Karpas-422 (cell line): ENCODE measurements around the gene ARHGAP22. TPM values are rescaled to one million over a fixed set of nuclear protein-coding genes. Genes with fewer than 3 reads are reported as not detected.

ENCODE experiments used
- DNase-seq: peaks from one replicate; pipeline ENCODE4 v3.0.0-alpha.2; 2015
- H2AFZ ChIP-seq: fragments of 200-600 bp; sonication (generic); 2 replicates; pipeline ENCODE4 v1.6.1; 2014; ENCODE audit warnings: antibody characterized with exemption, low read length, mixed read lengths
- H3K27ac ChIP-seq: fragments of 200-600 bp; sonication (generic); 2 replicates; pipeline ENCODE4 v1.5.1; 2014; ENCODE audit warnings: mild to moderate bottlenecking, low read length, moderate library complexity
- H3K27me3 ChIP-seq: fragments of 200-600 bp; sonication (generic); 2 replicates; pipeline ENCODE4 v1.6.1; 2014; ENCODE audit warnings: low read length, mixed read lengths
- H3K36me3 ChIP-seq: fragments of 200-600 bp; sonication (generic); 2 replicates; pipeline ENCODE4 v1.6.1; 2014; ENCODE audit warnings: low read length, mixed read lengths; ENCODE audit not compliant: insufficient read depth
- H3K4me1 ChIP-seq: fragments of 200-600 bp; sonication (generic); 2 replicates; pipeline ENCODE4 v1.6.1; 2014; ENCODE audit warnings: mild to moderate bottlenecking, low read length, mixed read lengths
- H3K4me2 ChIP-seq: fragments of 200-600 bp; sonication (generic); 2 replicates; pipeline ENCODE4 v1.6.1; 2014; ENCODE audit warnings: low read length, low read depth, mild to moderate bottlenecking; ENCODE audit not compliant: poor library complexity, severe bottlenecking
- H3K4me3 ChIP-seq: fragments of 200-600 bp; sonication (generic); 2 replicates; pipeline ENCODE4 v1.5.1; 2014; ENCODE audit warnings: mild to moderate bottlenecking, antibody characterized with exemption, low read length, mixed read lengths
- H3K79me2 ChIP-seq: fragments of 200-600 bp; sonication (generic); 2 replicates; pipeline ENCODE4 v1.6.1; 2014; ENCODE audit warnings: mild to moderate bottlenecking, low read length, mixed read lengths
- H3K9ac ChIP-seq: fragments of 200-600 bp; sonication (generic); 2 replicates; pipeline ENCODE4 v1.6.0; 2014; ENCODE audit warnings: low read length
- H3K9me2 ChIP-seq: fragments of 200-600 bp; sonication (generic), shearing (Covaris generic); replicated peaks from 2 replicates; pipeline ENCODE4 v1.6.0; 2014; ENCODE audit warnings: mild to moderate bottlenecking, low read length, moderate library complexity; ENCODE audit not compliant: insufficient read depth
- H3K9me3 ChIP-seq: fragments of 300-700, 200-600 bp; sonication (generic); 2 replicates; pipeline ENCODE4 v1.6.1; 2014; ENCODE audit warnings: low read length, mixed read lengths
- H4K20me1 ChIP-seq: fragments of 200-600 bp; sonication (generic); 2 replicates; pipeline ENCODE4 v1.6.1; 2014; ENCODE audit warnings: mild to moderate bottlenecking, antibody characterized with exemption, low read length, low read depth; ENCODE audit not compliant: insufficient read depth
- total RNA-seq: library from RNA; depleted of rRNA; stranded (reverse); fragments of >200 nt; shearing (Covaris generic); gene quantifications from 2 replicates; pipeline ENCODE4 v1.2.3, GENCODE V29; 2014; ENCODE audit warnings: low replicate concordance

Gene ARHGAP22
- total RNA-seq, 1 experiment from 2014 or later: 0.07 TPM

DNA sequence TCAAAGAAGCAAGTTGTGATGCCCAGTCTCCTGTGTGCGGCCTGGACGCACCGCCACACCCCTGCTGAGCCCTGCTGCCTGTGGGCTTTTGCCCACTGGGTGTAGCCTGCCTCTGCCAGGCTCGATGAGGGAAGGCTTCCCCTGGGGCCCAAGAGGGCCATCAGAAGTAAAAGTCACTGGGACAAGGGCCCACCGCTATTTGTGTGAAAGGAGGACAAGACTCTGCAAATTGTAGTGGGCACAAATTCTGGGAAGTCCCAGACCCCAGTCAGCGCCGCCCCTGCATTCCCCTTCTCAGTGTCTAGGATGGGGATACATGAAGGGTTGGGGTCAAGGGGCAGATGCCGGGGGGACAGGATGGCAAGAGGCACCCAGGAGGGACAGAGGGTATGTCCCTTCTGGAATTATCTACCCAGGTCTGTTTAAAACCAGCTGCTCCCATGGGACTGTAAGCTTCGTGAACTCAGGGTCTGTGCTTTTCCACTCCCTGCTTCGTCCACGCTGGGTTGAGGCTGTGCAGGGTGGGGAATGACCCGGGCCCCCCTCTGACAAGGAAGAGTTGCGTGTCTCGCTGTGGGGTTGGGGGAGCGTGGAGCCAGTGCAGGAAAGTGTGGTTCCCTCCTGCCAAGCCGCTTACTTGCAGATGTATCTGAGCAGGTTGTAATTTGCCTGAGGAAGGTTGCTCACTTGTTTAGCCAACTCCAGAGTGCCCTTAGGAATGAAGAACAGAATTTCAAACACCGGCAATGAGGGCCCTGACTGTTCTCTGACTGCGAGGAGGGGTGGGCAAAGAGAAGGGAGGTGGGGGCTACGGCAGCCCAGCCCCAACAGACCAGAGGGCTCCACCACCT is 151.2 kb downstream of the ARHGAP22 start:
- H3K4me3 ChIP-seq: no peak overlapping the region
- no peak for DNase-seq
- H3K4me1 ChIP-seq: no peaks in the 10 kb centered on the region
- H3K9me3 ChIP-seq: no peaks in the 10 kb centered on the region
- H3K27me3 ChIP-seq: no peaks in the 10 kb centered on the region
- no peak overlapping the region for H3K4me2 ChIP-seq
- no peaks in the 10 kb centered on the region for H3K9me2 ChIP-seq
- H4K20me1 ChIP-seq: 0 out of 2 replicates have a peak, but pooled peaks cover 5% of the 10 kb centered on the region
- H3K36me3 ChIP-seq: no peaks in the 10 kb centered on the region
- H3K27ac ChIP-seq: no peak overlapping the region
- H2AFZ ChIP-seq: no peak overlapping the region
- no peak overlapping the region for H3K9ac ChIP-seq
- no peaks in the 10 kb centered on the region for H3K79me2 ChIP-seq

DNA sequence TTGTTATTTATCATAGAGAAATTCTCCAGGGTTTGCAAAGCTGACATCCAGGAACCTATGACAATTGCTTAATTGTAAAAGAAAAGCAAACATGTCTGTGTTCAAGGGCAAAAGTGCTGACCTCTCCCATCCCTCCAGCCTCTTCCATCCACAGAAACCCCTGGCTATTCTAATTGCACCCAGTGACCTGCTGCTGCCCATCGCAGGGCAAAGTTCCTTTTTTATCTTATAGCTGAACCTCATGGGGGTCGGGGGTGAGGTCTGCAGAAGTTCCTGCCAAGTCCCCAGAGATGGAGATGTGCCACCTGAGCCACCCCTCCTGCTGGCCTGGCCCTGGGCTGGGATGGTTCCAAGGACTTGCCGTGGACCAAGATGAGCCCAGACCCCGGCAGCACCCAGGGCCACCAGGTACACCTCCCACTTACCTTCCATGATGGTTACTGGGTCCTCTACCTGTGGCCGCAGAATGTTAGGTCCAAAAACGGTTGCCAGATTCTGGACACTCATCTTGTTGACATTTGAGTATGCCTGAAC is 151.9 kb downstream of the ARHGAP22 start:
- no peak overlapping the region for H3K4me2 ChIP-seq

DNA sequence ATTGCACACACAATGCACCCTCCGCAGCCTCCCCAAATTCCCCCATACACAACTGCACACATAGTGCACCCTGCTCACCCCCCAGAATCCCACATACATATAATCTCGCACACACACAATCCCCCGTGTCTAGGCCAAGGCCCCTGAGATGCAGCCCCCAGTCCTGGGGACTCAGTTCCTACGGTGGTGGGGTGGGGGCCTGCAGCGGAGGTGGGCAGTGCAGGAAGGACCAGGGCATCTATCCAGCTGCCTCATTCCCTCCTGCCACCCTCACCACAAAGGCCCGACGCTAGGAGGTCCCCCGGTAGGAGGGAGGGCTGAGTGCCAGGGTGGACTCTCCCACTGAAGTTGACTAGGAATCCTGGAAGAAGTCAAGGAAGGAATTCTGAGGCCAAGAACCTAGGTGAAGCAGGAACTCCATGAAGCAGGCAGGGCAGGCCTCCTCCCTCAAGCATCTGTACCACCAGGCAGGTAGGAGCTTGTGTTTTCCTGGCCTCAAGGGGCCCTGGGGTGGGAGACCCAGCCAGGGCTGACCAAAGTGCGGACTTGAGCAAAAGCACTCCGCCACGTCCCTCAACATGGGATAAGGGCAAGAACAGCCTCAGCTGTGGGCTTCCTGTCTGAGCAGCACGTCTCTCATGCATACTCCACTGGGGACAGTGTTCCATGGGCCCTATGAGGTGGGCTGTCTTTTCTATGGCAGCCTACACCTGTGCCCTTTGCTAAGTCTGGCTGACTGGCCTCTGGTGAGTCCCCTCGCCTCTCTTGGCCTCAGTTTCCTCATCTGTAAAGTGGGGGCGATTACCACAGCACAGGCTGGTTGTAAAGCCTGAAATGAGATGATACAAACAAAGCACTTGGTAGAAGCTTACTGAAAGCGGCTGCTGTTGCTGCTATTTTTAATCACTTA is 152.6 kb downstream of the ARHGAP22 start:
- no peaks in the 10 kb centered on the region for H3K4me1 ChIP-seq
- no peak for DNase-seq
- H4K20me1 ChIP-seq: 0 out of 2 replicates have a peak, but pooled peaks cover 5% of the 10 kb centered on the region
- no peaks in the 10 kb centered on the region for H3K9me2 ChIP-seq
- H3K9me3 ChIP-seq: no peaks in the 10 kb centered on the region
- no peaks in the 10 kb centered on the region for H3K36me3 ChIP-seq
- H3K27me3 ChIP-seq: no peaks in the 10 kb centered on the region
- H3K4me2 ChIP-seq: no peak overlapping the region
- no peak overlapping the region for H3K9ac ChIP-seq
- no peaks in the 10 kb centered on the region for H3K79me2 ChIP-seq
- H3K4me3 ChIP-seq: no peak overlapping the region
- H3K27ac ChIP-seq: no peak overlapping the region
- H2AFZ ChIP-seq: no peak overlapping the region

More for the DNA sequence above, 151.9 kb downstream of the ARHGAP22 start:
- no peaks in the 10 kb centered on the region for H3K9me2 ChIP-seq
- no peak for DNase-seq
- no peaks in the 10 kb centered on the region for H3K36me3 ChIP-seq
- no peaks in the 10 kb centered on the region for H3K27me3 ChIP-seq
- H3K9me3 ChIP-seq: no peaks in the 10 kb centered on the region
- H2AFZ ChIP-seq: no peak overlapping the region
- H3K9ac ChIP-seq: no peak overlapping the region
- no peak overlapping the region for H3K27ac ChIP-seq
- H3K4me1 ChIP-seq: no peaks in the 10 kb centered on the region
- H4K20me1 ChIP-seq: 0 out of 2 replicates have a peak, but pooled peaks cover 5% of the 10 kb centered on the region
- no peak overlapping the region for H3K4me3 ChIP-seq
- no peaks in the 10 kb centered on the region for H3K79me2 ChIP-seq

DNA sequence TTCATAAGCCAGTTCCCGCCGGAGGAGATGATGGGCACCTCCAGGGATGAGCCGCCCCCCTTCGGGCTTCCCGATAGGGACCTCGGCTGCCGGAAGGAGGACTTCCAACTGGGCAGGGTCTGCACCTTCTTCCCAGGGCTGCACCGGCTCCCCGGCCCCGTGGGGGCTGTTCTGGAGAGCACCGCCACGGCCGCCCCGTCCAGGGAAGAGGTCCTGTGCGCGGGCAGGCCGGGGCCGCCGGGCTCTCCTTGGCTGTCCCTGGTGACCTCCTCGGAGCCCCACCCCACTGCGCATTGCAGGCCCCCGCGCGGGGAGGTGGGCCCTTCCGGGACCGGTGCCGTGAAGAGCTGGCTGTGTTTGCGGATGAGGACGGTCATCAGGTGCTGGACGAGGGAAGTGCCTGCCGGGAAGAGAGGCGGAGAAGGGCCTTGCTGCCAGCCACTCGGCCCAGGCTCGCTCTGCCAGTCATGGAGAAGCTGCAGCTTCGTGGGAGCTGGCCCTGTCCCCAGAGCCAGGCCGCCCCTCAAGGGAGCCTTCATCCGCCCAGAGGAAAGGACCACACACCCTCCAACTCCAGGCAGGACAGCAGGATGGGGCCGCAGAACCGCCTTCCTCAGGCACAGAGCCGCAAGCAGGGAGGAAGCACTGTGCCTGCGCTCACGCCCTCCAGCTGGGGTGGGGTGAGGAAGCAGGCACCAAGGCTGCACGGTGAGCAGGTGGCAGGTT is 154.0 kb downstream of the ARHGAP22 start:
- no peak for DNase-seq
- Histone ChIP-seq H3K4me2 (no peak overlapping the region), H4K20me1 (0 out of 2 replicates have a peak, but pooled peaks cover 5% of the 10 kb centered on the region), H3K9me3 (no peaks in the 10 kb centered on the region), H3K79me2 (no peaks in the 10 kb centered on the region), H3K4me3 (no peak overlapping the region), H3K27ac (no peak overlapping the region), H3K4me1 (no peaks in the 10 kb centered on the region), H3K27me3 (no peaks in the 10 kb centered on the region), H3K36me3 (no peaks in the 10 kb centered on the region), H3K9me2 (no peaks in the 10 kb centered on the region), H2AFZ (no peak overlapping the region), H3K9ac (no peak overlapping the region)

DNA sequence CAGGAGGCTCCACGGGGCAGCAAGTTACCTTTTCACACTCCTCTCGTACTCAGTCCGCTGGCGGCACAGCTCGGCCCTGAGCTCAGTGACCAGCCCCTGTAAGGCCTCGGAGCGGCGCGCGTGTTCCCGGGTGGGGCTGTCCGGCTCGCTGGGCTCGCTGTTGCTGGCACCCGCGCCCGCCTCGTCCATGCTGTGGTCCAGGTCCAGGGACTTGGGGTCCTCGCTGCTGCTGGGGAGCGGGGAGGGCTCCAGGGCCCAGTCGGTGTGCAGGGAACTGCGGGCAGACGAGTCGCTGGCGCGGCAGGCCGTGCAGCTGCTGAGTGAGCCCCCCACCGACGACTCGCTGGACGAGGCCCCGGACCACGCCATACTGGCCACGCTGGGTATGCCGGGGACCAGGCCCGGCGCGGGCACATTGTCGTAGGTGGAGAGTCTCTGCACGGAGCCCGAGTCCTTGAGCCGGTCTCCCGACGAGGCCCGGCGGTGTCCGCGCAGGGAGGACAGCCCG is 154.6 kb downstream of the ARHGAP22 start:
- no peak overlapping the region for H3K27ac ChIP-seq
- H3K9me2 ChIP-seq: no peaks in the 10 kb centered on the region
- H3K4me3 ChIP-seq: no peak overlapping the region
- no peak for DNase-seq
- no peaks in the 10 kb centered on the region for H3K27me3 ChIP-seq
- no peak overlapping the region for H3K9ac ChIP-seq
- H4K20me1 ChIP-seq: 0 out of 2 replicates have a peak, but pooled peaks cover 5% of the 10 kb centered on the region
- H2AFZ ChIP-seq: no peak overlapping the region
- H3K79me2 ChIP-seq: no peaks in the 10 kb centered on the region
- H3K4me1 ChIP-seq: no peaks in the 10 kb centered on the region
- no peaks in the 10 kb centered on the region for H3K9me3 ChIP-seq
- no peaks in the 10 kb centered on the region for H3K36me3 ChIP-seq
- no peak overlapping the region for H3K4me2 ChIP-seq

DNA sequence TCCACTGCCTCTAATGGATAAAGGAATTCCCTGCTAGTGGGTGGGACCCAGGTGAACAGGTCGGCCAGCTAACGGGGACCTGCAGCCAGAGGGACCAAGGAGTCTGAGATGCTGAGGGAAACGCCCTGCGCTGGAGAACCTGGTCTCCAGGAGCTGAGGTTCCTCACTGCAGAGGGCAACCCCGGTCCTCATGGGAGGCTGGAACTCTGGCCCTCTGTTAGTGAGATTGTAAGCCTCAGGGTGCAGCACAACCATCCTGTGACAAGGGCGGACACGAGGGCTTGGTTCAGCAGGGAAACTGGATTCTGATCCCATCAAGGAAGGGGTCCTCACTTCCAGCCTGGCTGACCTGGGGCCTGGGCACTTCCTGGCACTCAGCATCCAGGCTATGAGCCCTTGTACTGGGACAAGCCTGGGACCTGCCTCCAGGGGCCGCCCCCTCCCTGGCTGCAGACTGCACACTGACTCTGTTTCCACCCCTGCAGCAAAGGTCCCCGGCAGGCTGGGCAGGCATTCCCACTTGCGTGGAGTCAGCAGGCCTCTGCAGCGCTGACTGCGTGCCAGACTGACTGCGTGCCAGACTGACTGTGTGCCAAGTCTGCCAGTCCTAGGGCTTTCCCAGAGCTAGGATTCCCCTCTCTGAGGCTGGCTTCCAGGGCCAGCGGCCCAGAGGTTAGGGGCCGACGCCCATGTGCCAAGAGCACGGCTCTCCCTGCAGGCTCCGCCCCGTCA is 155.2 kb downstream of the ARHGAP22 start:
- no peak overlapping the region for H3K9ac ChIP-seq
- H2AFZ ChIP-seq: no peak overlapping the region
- 0 out of 2 replicates have a peak, but pooled peaks cover 5% of the 10 kb centered on the region for H4K20me1 ChIP-seq
- H3K79me2 ChIP-seq: no peaks in the 10 kb centered on the region
- no peak overlapping the region for H3K4me2 ChIP-seq
- no peaks in the 10 kb centered on the region for H3K4me1 ChIP-seq
- H3K9me2 ChIP-seq: no peaks in the 10 kb centered on the region
- no peak overlapping the region for H3K4me3 ChIP-seq
- H3K27ac ChIP-seq: no peak overlapping the region
- H3K36me3 ChIP-seq: no peaks in the 10 kb centered on the region
- no peaks in the 10 kb centered on the region for H3K27me3 ChIP-seq
- no peaks in the 10 kb centered on the region for H3K9me3 ChIP-seq
- no peak for DNase-seq

DNA sequence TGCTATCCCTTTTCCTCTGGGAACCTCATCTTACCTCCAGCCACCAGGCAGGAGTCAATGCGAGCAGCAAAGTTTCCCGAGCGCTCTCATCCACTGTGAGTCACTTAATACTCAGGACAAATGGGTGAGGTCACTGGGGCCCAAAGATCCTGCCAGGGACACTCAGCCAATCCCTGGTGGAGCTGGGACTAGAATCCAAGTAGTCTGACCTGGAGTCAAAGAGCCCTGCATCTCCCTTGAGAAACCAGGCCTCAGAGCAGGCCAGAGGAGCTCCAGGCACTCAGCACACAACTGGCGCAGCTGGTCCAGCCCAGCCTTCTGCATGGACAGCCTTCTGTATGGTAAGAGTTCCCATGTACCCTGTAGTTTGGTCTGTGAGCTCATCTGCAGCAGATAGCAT is 156.1 kb downstream of the ARHGAP22 start:
- DNase-seq: no peak
- Histone ChIP-seq H3K9me3 (no peaks in the 10 kb centered on the region), H3K27ac (no peak overlapping the region), H3K4me1 (no peaks in the 10 kb centered on the region), H3K27me3 (no peaks in the 10 kb centered on the region), H3K4me3 (no peak overlapping the region), H3K9me2 (no peaks in the 10 kb centered on the region), H3K36me3 (no peaks in the 10 kb centered on the region), H3K79me2 (no peaks in the 10 kb centered on the region), H3K9ac (no peak overlapping the region), H3K4me2 (no peak overlapping the region), H2AFZ (no peak overlapping the region), H4K20me1 (0 out of 2 replicates have a peak, but pooled peaks cover 5% of the 10 kb centered on the region)
